NCI-H524 (cell line): Measurements from ENCODE around the gene PTGDS.
"Not testable (repeated sequence)": the region's sequence is repeated elsewhere in the genome, so short reads cannot be mapped to it uniquely, and the experiment has no call there.

Experiments
- DNase-seq, 2 experiments: peaks; one replicate each; lab custom pipeline; 2025; lab: John Stamatoyannopoulos, UW

Gene PTGDS

DNA sequence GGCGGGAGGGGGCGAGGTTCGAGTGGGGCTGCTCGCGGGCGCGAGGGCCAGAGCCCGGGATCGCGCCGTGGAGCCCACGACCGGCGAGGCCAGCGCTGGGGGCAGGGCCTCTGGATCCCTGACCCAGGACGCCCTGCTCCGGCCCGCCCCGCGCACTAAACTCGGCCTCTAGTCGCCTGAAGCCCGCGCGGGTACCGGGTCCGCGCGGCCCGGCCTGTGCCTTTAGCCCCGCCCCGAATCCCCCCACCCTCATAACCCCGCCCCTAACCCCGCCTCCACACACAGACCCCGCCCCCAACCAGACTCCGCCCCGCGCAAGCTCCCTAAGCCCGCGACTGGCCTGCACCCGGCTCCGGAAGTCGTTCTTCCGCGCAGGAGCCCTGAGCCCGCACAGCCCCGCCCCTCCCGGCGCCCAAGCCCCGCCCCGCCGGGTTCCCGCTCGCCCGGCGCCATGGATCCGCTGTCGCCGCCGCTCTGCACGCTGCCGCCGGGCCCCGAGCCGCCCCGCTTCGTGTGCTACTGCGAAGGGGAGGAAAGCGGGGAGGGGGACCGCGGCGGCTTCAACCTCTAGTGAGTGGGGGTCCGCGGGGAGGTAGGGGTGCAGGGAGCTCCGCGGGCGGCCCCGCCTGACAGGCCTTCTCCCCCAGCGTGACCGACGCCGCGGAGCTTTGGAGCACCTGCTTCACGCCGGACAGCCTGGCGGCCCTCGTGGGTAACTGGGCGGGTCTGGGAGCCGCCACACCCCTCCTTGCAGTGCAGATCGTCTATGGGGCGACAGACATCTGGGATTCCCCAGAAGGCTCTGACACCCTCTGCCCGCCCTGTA is 14.9 kb downstream of the PTGDS start, which contains the start of gene PAXX:
PAXX (plus strand) TSS at position 430 of the 826 bp plus-strand sequence; CDS start at position 452, 22 bp downstream.
- peak; percentile 54 to 85 for DNase-seq

GRCh38 chr9:136992819-136993369 is 15.6 kb downstream of the PTGDS start:
- DNase-seq: no peak

- no peak for DNase-seq
Observed at GRCh38 chr9:136994180-136994887, 17.0 kb downstream of the PTGDS start.

DNA sequence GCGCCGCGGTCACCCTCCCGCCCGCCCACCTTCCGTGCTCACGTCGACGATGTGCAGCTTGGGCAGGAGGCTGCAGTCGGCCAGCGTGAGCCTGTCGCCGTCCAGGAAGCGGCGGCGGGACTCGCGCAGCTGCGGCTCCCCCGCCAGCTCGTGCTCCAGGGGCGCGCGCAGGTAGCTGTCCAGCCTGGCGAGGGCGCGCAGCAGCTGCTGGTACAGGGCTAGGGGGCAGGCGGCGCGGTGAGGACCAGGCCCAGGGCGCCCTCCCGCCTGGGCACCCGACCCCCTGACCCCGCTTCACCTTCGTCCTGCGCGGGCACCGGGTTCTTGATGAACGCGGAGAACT is 17.6 kb downstream of the PTGDS start:
- no peak for DNase-seq

DNA sequence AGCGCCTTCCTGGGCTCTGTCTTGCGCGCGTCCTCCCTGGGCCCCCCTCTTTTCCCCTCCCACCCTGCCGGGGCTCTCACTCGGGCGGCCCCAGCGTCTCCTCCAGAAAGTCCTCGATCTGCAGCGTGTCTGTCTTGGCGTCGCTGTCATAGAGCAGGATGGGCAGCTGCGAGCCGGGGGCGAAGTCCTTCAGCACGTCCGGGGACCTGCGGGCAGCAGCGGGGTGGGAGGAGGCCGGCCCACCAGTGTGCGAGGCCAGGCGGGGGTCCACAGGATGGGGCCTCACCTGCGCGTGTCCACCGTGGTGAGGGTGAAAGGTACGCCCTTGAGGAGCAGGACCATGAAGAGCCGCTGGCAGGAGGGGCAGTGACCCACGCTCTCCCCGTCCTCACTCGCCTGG is 18.1 kb downstream of the PTGDS start:
- DNase-seq: no peak

DNA sequence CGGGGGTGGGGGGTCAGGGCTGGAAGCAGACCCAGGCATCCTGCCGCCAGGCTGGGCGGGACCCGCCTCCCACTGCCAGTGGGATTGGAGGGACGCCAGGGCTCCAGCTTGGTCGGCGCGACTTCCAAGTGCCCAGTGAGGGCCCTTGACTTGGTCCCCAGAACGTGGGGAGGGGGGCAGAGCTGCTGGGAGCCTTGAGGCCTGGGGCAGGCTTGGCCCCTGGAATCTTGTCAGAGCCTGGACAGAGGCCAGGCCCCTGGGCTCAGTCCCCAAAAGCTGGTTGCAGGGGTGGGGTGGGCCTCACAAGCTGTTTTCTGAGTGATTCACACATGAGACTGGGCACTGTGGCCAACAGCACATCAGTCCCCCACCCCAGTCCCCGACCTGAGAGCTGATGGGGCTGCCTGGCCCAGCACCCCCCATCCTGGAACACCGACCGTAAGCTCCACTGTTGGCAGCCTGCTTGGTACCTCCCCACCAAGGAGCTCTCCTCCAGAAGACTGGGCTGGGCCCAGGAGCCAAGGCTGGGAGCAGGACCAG is 18.5 kb downstream of the PTGDS start:
- peak in 1 of 2 experiments; percentile 31 for DNase-seq

DNA sequence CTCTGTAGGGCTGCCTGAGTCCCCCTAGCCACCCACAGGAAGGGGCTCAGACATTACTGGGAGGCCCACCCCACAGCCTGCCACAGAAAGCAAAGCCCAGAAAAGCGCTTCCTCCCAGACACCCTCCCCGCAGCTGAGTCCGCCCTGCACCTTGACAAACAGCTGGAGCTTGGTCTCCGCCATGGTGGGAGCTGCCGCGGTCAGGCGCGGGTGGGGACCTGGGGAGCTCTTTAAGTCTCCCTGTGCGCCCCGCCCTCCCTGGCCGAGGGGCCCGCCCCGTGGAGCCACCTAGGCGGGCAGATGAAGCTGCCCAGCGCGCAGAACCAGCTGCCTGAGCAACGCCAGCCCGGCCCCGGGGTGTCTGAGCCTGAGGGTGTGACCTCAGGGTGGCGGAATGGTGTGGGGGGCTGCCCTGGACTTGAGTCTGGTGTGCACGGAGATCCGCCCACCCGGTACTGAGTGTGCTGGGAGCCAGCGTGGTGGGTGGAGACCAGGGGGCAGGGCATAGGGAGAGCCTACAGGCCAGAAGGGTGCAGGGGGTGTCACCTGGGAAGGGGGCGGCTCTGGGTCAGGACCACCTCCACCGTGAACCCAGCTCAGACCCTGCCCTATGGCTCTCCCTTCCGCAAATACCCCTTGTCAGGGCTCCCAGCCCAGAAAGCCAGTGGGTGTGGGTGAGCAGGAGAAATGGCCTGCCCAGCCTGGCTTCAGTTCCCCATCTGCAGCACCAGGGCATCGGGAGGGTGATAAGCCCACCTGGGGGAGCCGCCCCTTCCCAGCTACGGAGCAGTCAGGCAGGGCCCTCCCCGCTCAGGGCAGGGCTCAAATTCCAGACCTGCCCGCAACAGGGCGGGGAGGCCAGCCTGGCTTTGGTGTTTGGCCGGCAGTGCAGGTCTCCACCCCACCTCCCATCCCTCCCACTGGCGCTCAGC is 19.3 kb downstream of the PTGDS start, which contains the start of gene CLIC3:
CLIC3 (minus strand) TSS at position 208 of the 932 bp plus-strand sequence; CDS start at position 183, 25 bp downstream.
- DNase-seq: peak in 1 of 2 experiments; percentile 40

- DNase-seq: no peak
Observed at GRCh38 chr9:136997371-136997770, 20.1 kb downstream of the PTGDS start.

DNA sequence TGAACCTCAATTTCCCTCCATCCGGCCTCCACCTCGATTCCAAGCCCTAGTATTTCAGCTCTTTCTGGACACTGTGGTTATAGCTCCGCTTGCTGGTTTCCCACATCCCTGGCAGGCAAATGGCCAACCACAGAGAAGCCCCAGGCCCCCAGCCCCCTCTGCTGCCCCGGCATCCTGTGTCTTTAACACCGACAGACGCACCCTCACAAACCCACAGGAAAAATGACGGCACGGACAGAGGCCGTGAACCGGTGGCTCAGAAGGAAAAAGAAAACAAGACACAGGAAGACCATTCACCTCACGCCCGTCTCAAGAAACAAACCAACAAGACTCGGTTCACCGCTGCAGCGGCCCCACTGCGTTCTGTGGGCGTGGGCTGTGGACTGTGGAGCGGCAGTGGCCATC is 20.5 kb downstream of the PTGDS start:
- no peak for DNase-seq

GRCh38 chr9:137000177-137000930 is 23.1 kb downstream of the PTGDS start:
- no peak for DNase-seq

DNA sequence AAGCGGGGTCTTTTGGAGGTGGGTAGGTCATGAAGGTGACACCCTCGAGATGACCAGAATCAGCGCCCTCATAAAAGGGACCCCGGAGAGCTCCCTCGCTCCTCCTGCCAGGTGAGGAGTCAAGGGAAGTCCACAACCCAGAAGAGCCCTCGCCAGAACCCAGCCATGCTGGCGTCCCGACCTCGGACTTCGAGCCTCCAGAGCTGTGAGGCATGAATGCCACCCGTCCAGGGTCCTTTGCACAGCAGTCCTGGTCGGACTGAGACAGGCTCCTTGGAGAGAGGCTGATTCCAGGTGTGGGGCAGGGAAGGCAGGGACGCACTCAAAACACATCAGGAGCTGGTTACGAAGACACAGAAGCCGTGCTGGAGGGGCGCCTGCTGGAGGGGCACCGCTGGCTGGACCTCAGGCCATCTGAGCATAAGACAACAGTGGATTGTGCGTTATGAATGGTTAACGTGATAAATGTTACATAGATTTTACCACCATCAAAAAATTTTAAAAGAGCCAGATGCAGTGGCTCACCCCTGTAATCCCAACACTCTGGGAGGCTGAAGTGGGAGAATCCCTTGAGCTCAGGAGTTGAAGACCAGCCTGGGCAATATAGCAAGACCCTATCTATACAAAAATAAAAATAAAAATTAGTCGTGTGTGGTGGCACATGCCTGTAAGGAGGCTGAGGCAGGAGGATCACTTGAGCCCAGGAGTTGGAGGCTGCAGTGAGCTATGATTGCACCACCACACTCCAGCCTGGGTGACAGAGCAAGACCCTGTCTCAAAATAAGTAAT is 24.7 kb downstream of the PTGDS start:
- DNase-seq: no peak

- no peak for DNase-seq
Observed at GRCh38 chr9:137002646-137003041, 25.3 kb downstream of the PTGDS start.

- not testable (repeated sequence) for DNase-seq
Observed at GRCh38 chr9:137004285-137004684, 27.0 kb downstream of the PTGDS start.

GRCh38 chr9:137006116-137007003 is 29.1 kb downstream of the PTGDS start:
- no peak for DNase-seq

GRCh38 chr9:137007108-137007815 is 30.0 kb downstream of the PTGDS start:
- no peak for DNase-seq

GRCh38 chr9:137007816-137008270 is 30.5 kb downstream of the PTGDS start:
- no peak for DNase-seq

DNA sequence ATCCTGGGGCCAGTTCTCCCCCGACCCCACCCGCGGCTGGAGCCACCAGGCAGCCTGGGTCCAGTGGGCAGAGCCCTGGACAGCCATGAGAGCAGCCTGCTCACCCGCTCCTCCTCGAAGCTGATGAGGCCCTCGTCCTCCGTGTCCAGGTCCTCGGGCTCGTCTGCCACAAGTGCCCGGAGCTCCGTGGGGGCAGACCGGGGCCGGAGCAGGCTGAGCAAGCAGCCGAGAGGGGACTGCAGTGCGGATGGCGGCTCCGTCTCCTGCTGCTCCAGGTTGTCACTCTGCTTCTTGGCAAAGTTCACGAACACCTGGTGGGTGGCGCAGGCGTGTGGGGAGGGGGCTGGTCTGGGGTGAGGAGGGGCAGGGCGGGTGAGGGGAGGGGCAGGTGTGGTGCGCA is 31.0 kb downstream of the PTGDS start:
- no peak for DNase-seq

GRCh38 chr9:137009217-137009616 is 31.9 kb downstream of the PTGDS start:
- DNase-seq: no peak
